Cardiac fibroblast (primary cell): ENCODE data around the gene OSBPL6.

Experiments
- DNase-seq, 2 donors: peaks; one replicate each; pipeline versions ENCODE4 v3.0.0 to v3.0.0-alpha.2; 2010; ENCODE audit warnings: low read depth in 2 of 2
- H3K4me3 ChIP-seq, 2 donors: replicated peaks in 1 of 2; 1 replicate in 1 of 2; 2 replicates in 1 of 2; pipeline ENCODE4 v1.5.1; 2011; ENCODE audit warnings: low read depth in 2 of 2, low read length in 2 of 2, mild to moderate bottlenecking in 2 of 2, moderate library complexity in 1 of 2
- TF ChIP-seq, protein P1 (sequence below): IDR thresholded peaks from one replicate; pipeline ENCODE4 v1.5.1; 2011; ENCODE audit warnings: low read depth, mild to moderate bottlenecking, low read length, inconsistent platforms

Gene OSBPL6

DNA sequence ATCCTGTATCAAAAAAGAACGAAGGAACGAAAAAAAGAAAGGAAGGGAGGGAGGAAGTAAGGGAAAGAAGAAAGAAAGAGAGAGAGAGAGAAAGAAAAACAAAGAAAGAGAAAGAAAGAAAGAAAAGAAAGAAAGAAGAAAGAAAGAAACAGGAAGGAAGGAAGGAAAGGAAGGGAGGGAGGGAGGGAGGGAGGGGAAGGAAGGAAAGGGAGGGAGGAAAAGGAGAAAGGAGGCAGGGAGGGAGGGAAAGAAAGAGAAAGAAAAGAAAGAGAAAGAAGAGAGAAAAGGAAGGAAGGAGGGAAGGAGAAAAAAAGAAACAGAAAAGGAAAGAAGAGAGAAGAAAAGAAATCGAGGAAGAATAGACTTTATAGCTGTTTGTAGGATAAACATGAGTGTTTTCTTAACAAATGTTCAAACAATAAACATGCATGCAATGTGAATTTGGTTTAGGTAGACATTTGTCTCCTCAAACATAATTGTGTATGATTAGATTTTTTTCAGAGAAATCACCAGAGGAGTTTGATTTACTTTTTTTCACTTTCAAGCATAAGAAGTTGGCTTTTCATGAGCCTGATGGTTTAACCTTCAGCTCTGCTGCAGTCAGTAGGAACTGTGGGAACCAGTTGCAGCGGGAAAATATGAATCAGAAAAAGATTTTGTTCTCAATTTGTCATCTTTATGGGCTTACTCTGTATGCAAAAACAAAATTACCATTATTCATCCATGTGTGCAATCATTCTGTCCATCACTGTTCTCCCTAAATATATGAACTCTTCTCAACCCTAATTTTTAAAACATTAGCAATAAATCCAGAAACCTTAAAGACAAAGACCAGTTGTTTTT, 185.1 kb downstream of the OSBPL6 start:
- H3K4me3 ChIP-seq = no peak overlapping the region
- TF ChIP-seq, protein P1, sequence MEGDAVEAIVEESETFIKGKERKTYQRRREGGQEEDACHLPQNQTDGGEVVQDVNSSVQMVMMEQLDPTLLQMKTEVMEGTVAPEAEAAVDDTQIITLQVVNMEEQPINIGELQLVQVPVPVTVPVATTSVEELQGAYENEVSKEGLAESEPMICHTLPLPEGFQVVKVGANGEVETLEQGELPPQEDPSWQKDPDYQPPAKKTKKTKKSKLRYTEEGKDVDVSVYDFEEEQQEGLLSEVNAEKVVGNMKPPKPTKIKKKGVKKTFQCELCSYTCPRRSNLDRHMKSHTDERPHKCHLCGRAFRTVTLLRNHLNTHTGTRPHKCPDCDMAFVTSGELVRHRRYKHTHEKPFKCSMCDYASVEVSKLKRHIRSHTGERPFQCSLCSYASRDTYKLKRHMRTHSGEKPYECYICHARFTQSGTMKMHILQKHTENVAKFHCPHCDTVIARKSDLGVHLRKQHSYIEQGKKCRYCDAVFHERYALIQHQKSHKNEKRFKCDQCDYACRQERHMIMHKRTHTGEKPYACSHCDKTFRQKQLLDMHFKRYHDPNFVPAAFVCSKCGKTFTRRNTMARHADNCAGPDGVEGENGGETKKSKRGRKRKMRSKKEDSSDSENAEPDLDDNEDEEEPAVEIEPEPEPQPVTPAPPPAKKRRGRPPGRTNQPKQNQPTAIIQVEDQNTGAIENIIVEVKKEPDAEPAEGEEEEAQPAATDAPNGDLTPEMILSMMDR = no peak
- DNase-seq = no peak

DNA sequence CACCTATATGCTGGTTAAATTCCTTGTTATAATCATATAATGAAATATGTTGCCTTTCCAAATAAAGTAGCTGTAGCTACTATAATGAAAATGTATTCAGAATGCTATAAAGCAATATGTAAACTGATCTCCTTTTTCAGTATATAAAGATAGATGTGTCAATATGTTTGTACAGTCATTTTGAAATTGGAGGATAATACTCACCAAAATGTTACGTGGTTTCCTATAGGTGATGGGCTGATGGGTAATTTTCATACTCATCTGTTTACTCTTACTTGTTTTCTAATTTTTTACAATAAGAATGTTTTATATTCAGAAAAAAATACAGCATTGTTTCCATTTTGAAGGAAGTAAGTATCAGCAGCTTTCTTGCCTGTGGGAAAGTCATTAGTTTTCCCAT, 186.5 kb downstream of the OSBPL6 start:
- DNase-seq = no peak
- TF ChIP-seq, protein P1 = no peak
- no peak overlapping the region for H3K4me3 ChIP-seq

DNA sequence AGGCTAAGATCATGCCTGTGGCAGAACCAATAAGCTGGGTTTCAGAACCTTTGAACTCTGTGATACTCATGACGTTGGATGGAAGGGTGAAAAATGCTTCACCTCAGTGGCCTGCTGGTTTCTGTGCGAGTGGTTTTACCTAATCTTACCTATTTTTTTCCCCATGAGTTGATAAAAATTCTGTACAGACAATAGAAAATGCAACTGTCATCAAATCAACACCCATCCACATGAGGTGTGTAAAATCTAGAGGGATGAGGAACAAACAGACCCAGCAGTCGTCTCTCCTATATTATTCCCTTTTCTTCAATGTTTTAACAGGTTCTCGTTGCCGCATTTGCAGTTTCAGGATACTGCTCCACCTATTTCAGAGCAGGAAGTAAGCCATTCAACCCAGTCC, 189.4 kb downstream of the OSBPL6 start:
- TF ChIP-seq, protein P1 = no peak
- H3K4me3 ChIP-seq = no peak overlapping the region
- no peak for DNase-seq

DNA sequence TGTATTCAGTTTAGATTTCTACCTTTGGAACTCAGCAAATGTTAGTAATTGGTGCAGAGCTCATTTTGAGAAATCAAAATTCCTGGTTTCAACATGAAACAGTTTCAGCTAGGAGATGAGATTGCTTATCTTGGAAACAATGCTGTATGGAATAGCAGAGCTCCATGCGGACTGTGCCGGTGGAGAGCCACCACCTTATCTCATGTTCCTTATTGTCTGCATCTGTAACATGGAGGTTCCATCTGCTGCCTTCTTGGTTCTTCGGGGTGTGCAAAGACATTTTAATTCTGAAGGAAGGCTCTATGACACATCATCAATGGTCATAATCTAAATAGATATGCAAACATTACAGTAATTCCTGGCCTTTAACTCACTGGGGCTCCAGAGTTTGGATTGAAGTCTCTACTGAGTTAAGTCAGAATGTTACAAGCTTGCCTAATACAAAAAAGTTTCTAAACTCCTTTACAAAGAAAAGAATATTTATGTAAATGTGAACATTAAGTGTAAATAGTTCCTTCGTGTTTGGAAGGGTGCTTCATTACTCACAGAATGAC, 191.4 kb downstream of the OSBPL6 start:
- TF ChIP-seq, protein P1 = no peak
- DNase-seq = peak in 1 of 2 donors; percentile 25
- H3K4me3 ChIP-seq = no peak overlapping the region

DNA sequence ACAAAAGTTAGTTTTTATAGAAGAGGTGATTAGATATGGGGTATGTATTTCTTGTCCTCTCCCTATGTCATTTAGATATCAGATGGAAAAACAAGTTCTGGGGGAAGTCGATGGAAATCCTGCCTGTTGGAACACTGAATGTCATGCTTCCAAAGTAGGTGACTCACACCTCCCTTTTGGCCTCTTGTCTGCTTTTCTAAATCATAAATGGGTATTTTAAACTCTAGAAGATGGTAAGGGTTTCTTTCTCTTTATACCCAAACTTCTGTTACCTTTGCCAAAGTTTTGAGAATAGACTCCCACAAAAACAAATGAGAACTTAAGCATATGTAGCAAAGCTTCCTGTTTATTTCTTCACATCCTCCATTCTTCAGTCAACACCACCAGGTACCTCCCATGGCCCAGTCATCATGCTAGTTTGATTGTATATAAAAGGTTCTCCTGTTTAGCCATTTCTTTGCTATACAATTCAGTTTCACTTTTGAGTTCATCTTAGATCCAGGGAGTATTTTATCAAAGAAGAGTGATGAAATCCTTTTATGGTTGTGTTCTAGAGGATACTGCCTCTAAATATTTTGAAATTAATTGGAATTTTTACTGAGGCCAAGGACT, 192.8 kb downstream of the OSBPL6 start:
- TF ChIP-seq, protein P1 = no peak
- no peak overlapping the region for H3K4me3 ChIP-seq
- peak; percentile 17 to 32 for DNase-seq

DNA sequence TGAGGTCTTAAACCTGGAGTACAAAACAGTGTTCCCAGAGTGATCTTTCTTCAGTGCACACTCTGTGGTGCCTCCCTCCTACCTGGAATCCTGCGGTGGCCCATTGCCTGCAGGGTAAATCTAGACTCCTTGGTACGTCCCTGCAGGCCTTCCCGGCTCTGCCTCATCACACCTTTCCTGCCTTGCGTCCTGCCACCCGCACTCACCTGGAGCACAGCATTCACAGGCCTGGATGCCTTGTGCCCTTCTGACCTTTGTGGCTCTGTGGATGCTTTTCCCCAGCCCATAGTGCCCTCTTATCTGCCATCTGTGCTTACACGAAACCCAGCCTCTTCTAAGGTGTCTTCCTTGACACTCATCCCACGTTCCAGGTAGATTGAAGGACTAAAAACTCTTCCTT, 194.0 kb downstream of the OSBPL6 start:
- TF ChIP-seq, protein P1 = no peak
- no peak overlapping the region for H3K4me3 ChIP-seq
- no peak for DNase-seq
